DOHH2 (cell line): ENCODE data around the gene CFAP46.

Experiments used
- EZH2phosphoT487 ChIP-seq: fragments of 200-600 bp; sonication (generic); IDR thresholded peaks from 2 replicates; pipeline ENCODE4 v1.6.1; 2017; ENCODE audit warnings: borderline replicate concordance, mild to moderate bottlenecking, antibody characterized with exemption, low read length, moderate library complexity, mixed read lengths
- TF ChIP-seq, protein P1 (sequence below): fragments of 200-600 bp; sonication (generic); IDR thresholded peaks from one replicate; pipeline ENCODE4 v1.5.1; 2014; ENCODE audit warnings: antibody characterized with exemption, mild to moderate bottlenecking, low read depth, low read length; ENCODE audit not compliant: poor library complexity, severe bottlenecking

DNA sequence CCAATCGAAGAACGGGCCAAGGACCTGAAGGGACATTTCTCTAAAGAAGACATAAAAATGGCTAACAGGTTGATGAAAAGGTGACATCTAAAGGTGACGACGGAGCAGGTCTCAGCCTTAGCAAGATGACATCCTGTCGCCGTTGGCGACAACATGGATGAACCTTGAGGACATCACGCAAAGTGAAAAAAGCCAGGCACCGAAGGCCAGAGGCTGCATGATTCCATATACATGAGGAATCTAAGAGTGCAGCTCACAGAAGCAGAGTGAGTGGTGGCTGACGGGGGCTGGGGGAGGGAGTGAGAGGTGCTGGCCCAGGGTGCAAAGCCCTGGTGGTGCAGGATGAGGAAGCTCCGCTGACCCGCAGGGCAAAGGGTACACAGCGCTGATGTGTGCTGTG lies 122.3 kb downstream of the CFAP46 start:
- TF ChIP-seq, protein P1, sequence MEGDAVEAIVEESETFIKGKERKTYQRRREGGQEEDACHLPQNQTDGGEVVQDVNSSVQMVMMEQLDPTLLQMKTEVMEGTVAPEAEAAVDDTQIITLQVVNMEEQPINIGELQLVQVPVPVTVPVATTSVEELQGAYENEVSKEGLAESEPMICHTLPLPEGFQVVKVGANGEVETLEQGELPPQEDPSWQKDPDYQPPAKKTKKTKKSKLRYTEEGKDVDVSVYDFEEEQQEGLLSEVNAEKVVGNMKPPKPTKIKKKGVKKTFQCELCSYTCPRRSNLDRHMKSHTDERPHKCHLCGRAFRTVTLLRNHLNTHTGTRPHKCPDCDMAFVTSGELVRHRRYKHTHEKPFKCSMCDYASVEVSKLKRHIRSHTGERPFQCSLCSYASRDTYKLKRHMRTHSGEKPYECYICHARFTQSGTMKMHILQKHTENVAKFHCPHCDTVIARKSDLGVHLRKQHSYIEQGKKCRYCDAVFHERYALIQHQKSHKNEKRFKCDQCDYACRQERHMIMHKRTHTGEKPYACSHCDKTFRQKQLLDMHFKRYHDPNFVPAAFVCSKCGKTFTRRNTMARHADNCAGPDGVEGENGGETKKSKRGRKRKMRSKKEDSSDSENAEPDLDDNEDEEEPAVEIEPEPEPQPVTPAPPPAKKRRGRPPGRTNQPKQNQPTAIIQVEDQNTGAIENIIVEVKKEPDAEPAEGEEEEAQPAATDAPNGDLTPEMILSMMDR, result no peak
- TF ChIP-seq EZH2phosphoT487, result no peak
